MCF 10A (cell line): ENCODE measurements around the gene LDB1. TPM values are rescaled to one million over a fixed set of nuclear protein-coding genes. Genes with fewer than 3 reads are reported as not detected.

ENCODE experiments used
- BruUV-seq: library from RNA; stranded (reverse); fragments of 400-500 nt; replicated peaks from 2 replicates; lab custom pipeline; 2021; lab: Mats Ljungman, UMichigan
- CTCF ChIA-PET: fragments of 300-600 bp; sonication (Branson Sonifier 250); formaldehyde crosslinking; extraction: SDS; loops from one replicate; lab custom pipeline; 2021; ENCODE audit warnings: antibody characterized with exemption, inconsistent platforms; lab: Yijun Ruan, JAX
- POLR2A ChIA-PET: fragments of 300-600, 350-650 bp; sonication (Branson Sonifier 250); formaldehyde crosslinking; extraction: SDS; loops from one replicate; lab custom pipeline; 2020; ENCODE audit warnings: antibody characterized with exemption, inconsistent platforms; lab: Yijun Ruan, JAX
- DNase-seq: peaks from one replicate; pipeline ENCODE4 v3.0.0-alpha.2; 2018; ENCODE audit not compliant: unreplicated experiment
- H3K27ac Mint-ChIP-seq: one replicate; pipeline ENCODE4 v1.8.0; 2022; ENCODE audit warnings: mild to moderate bottlenecking, low read depth, mixed read lengths; ENCODE audit not compliant: unreplicated experiment
- H3K27me3 Mint-ChIP-seq: one replicate; pipeline ENCODE4 v1.8.0; 2022; ENCODE audit warnings: mixed read lengths; ENCODE audit not compliant: insufficient read depth, unreplicated experiment
- H3K36me3 Mint-ChIP-seq: one replicate; pipeline ENCODE4 v1.8.0; 2022; ENCODE audit warnings: mild to moderate bottlenecking, moderate library complexity, mixed read lengths; ENCODE audit not compliant: insufficient read depth, unreplicated experiment
- H3K4me1 Mint-ChIP-seq: one replicate; pipeline ENCODE4 v1.8.0; 2022; ENCODE audit warnings: mixed read lengths; ENCODE audit not compliant: insufficient read depth, unreplicated experiment
- H3K4me3 Mint-ChIP-seq: one replicate; pipeline ENCODE4 v1.8.0; 2022; ENCODE audit warnings: mild to moderate bottlenecking, moderate library complexity, mixed read lengths; ENCODE audit not compliant: unreplicated experiment
- H3K9me3 Mint-ChIP-seq: one replicate; pipeline ENCODE4 v1.8.0; 2022; ENCODE audit warnings: mixed read lengths; ENCODE audit not compliant: unreplicated experiment
- CTCF ChIP-seq: fragments of 200-600 bp; IDR thresholded peaks from one replicate; pipeline ENCODE4 v1.8.0; 2022; ENCODE audit warnings: antibody characterized with exemption, mild to moderate bottlenecking; ENCODE audit not compliant: unreplicated experiment
- intact Hi-C: fragments of 100-400 bp; cut with micrococcal nuclease; formaldehyde crosslinking; loops from 2 replicates; pipeline ENCODE4 v1.14.1; 2022
- total RNA-seq: library from RNA; stranded (reverse); gene quantifications from 2 replicates; pipeline ENCODE4 v1.2.3, GENCODE V29; 2022

The LDB1 gene
- total RNA-seq, 1 experiment from 2014 or later = 28.9 TPM

GRCh38 chr10:102153093-102153620 is 33.0 kb upstream of the LDB1 start:
- Mint-ChIP-seq H3K9me3 (no peaks in the 10 kb centered on the region), H3K27me3 (no peaks in the 10 kb centered on the region), H3K36me3 (peaks cover 63% of the 10 kb centered on the region), H3K4me3 (peak overlapping the region; percentile 75), H3K27ac (peak overlapping the region; percentile 92), H3K4me1 (peaks cover 14% of the 10 kb centered on the region)
- intact Hi-C loops = no loop called here
- CTCF ChIA-PET = interaction anchor here (0.6 to 1.5 kb wide), 4 partner anchors 17 to 269 kb away, joined by 3 to 4 read pairs (median 3); no protein-coding TSS in a partner anchor
- TF ChIP-seq CTCF = no peak
- POLR2A ChIA-PET = interaction anchor here (0.6 to 4.2 kb wide), 19 partner anchors 13 to 491 kb away, joined by 3 to 47 read pairs (median 5); partner anchors contain the start of genes ACTR1A, C10orf95, CUEDC2 and GBF1
- DNase-seq = peak; percentile 13
- BruUV-seq = no TSS peak

GRCh38 chr10:102152545-102152890 is 32.4 kb upstream of the LDB1 start:
- POLR2A ChIA-PET = interaction anchor here (0.7 to 4.2 kb wide), 20 partner anchors 11 to 492 kb away, joined by 3 to 47 read pairs (median 6); partner anchors contain the start of genes ACTR1A, C10orf95, CUEDC2 and GBF1
- H3K9me3 Mint-ChIP-seq = no peaks in the 10 kb centered on the region
- peaks cover 63% of the 10 kb centered on the region for H3K36me3 Mint-ChIP-seq
- intact Hi-C loops = loop anchor here (1.0 kb wide), 1 partner anchor 20 kb away; no protein-coding TSS in a partner anchor
- BruUV-seq = no TSS peak
- peak overlapping the region; percentile 75 for H3K4me3 Mint-ChIP-seq
- H3K27ac Mint-ChIP-seq = peak overlapping the region; percentile 92
- H3K27me3 Mint-ChIP-seq = no peaks in the 10 kb centered on the region
- H3K4me1 Mint-ChIP-seq = peaks cover 14% of the 10 kb centered on the region
- CTCF ChIA-PET = interaction anchor here (0.6 to 1.5 kb wide), 4 partner anchors 19 to 246 kb away, joined by 3 to 4 read pairs (median 4); partner anchors contain the start of gene NFKB2
- TF ChIP-seq CTCF = no peak
- DNase-seq = no peak

- CTCF ChIA-PET = interaction anchor here (0.6 to 1.5 kb wide), 5 partner anchors 8 to 247 kb away, joined by 3 to 4 read pairs (median 4); partner anchors contain the start of gene NFKB2
Observed at GRCh38 chr10:102151774-102152544, 31.8 kb upstream of the LDB1 start, which contains the start of gene NOLC1. NOLC1 (plus strand) TSS chr10:102152389; CDS start chr10:102152411, 22 bp downstream.

More at GRCh38 chr10:102151774-102152544, 31.8 kb upstream of the LDB1 start, which contains the start of gene NOLC1:
- peak; percentile 98 for DNase-seq
- peaks cover 14% of the 10 kb centered on the region for H3K4me1 Mint-ChIP-seq
- TF ChIP-seq CTCF = no peak
- H3K9me3 Mint-ChIP-seq = no peaks in the 10 kb centered on the region
- H3K27me3 Mint-ChIP-seq = no peaks in the 10 kb centered on the region
- no TSS peak for BruUV-seq
- intact Hi-C loops = loop anchor here (1.0 kb wide), 1 partner anchor 20 kb away; no protein-coding TSS in a partner anchor
- peak within 1 kb of the TSS; percentile 75 for H3K4me3 Mint-ChIP-seq
- POLR2A ChIA-PET = interaction anchor here (0.6 to 4.2 kb wide), 25 partner anchors 8 to 492 kb away, joined by 3 to 47 read pairs (median 5); partner anchors contain the start of genes ACTR1A, C10orf95, CUEDC2 and GBF1
- H3K27ac Mint-ChIP-seq = peak within 1 kb of the TSS; percentile 92
- peaks cover 63% of the 10 kb centered on the region for H3K36me3 Mint-ChIP-seq
